Astrocyte of the cerebellum (primary cell): ENCODE measurements around the gene MYBPHL.

ENCODE experiments used
- DNase-seq: peaks from one replicate; pipeline ENCODE4 v3.0.0-alpha.2; 2011; ENCODE audit warnings: low read depth
- H3K4me3 ChIP-seq: 2 replicates; pipeline ENCODE4 v1.5.1; 2011; ENCODE audit warnings: mild to moderate bottlenecking, low read depth, low read length, moderate library complexity
- CTCF ChIP-seq: IDR thresholded peaks from 2 replicates; pipeline ENCODE4 v1.5.1; 2012; ENCODE audit warnings: low read length, low read depth, moderate library complexity, mild to moderate bottlenecking; ENCODE audit errors: missing control alignments
- in situ Hi-C: cut with HindIII; loops from 2 replicates; pipeline ENCODE4 v1.10.0; 2017; ENCODE audit warnings: low sequenced_read_pairs

Gene MYBPHL

GRCh38 chr1:109347511-109347910 lies 40.7 kb upstream of the MYBPHL start:
- no peak overlapping the region for H3K4me3 ChIP-seq

GRCh38 chr1:109341944-109342930 lies 35.4 kb upstream of the MYBPHL start:
- in situ Hi-C loops = no loop called here
- no peak overlapping the region for H3K4me3 ChIP-seq
- TF ChIP-seq CTCF = no peak
- DNase-seq = no peak

More at GRCh38 chr1:109347511-109347910, 40.7 kb upstream of the MYBPHL start:
- in situ Hi-C loops = no loop called here
- no peak for DNase-seq
- no peak for TF ChIP-seq CTCF

- TF ChIP-seq CTCF = no peak
Observed at GRCh38 chr1:109338608-109339007, 31.8 kb upstream of the MYBPHL start.

GRCh38 chr1:109338091-109338490 lies 31.3 kb upstream of the MYBPHL start:
- in situ Hi-C loops = no loop called here
- no peak for DNase-seq

More at GRCh38 chr1:109338608-109339007, 31.8 kb upstream of the MYBPHL start:
- no peak for DNase-seq
- no peak overlapping the region for H3K4me3 ChIP-seq
- in situ Hi-C loops = no loop called here

GRCh38 chr1:109335091-109335490 lies 28.3 kb upstream of the MYBPHL start:
- DNase-seq = no peak
- H3K4me3 ChIP-seq = no peak overlapping the region
- TF ChIP-seq CTCF = no peak
- in situ Hi-C loops = no loop called here

More at GRCh38 chr1:109338091-109338490, 31.3 kb upstream of the MYBPHL start:
- no peak overlapping the region for H3K4me3 ChIP-seq
- TF ChIP-seq CTCF = no peak

GRCh38 chr1:109331113-109331512 lies 24.3 kb upstream of the MYBPHL start:
- in situ Hi-C loops = no loop called here
- H3K4me3 ChIP-seq = no peak overlapping the region
- no peak for DNase-seq
- TF ChIP-seq CTCF = no peak
